ENCODE measurements around the gene WDR74. TPM values are rescaled to one million over a fixed set of nuclear protein-coding genes. Genes with fewer than 3 reads are reported as not detected.

The WDR74 gene
- total and polyA plus RNA-seq, 9 of the 15 experiments (the other 6 are each of a cell fraction or from before 2014, with no cell fraction given) = 32.7 to 210 (median 114) TPM

GRCh38 chr11:62882431-62882749 is 43.0 kb upstream of the WDR74 start (continued):
- TF ChIP-seq, protein P1, sequence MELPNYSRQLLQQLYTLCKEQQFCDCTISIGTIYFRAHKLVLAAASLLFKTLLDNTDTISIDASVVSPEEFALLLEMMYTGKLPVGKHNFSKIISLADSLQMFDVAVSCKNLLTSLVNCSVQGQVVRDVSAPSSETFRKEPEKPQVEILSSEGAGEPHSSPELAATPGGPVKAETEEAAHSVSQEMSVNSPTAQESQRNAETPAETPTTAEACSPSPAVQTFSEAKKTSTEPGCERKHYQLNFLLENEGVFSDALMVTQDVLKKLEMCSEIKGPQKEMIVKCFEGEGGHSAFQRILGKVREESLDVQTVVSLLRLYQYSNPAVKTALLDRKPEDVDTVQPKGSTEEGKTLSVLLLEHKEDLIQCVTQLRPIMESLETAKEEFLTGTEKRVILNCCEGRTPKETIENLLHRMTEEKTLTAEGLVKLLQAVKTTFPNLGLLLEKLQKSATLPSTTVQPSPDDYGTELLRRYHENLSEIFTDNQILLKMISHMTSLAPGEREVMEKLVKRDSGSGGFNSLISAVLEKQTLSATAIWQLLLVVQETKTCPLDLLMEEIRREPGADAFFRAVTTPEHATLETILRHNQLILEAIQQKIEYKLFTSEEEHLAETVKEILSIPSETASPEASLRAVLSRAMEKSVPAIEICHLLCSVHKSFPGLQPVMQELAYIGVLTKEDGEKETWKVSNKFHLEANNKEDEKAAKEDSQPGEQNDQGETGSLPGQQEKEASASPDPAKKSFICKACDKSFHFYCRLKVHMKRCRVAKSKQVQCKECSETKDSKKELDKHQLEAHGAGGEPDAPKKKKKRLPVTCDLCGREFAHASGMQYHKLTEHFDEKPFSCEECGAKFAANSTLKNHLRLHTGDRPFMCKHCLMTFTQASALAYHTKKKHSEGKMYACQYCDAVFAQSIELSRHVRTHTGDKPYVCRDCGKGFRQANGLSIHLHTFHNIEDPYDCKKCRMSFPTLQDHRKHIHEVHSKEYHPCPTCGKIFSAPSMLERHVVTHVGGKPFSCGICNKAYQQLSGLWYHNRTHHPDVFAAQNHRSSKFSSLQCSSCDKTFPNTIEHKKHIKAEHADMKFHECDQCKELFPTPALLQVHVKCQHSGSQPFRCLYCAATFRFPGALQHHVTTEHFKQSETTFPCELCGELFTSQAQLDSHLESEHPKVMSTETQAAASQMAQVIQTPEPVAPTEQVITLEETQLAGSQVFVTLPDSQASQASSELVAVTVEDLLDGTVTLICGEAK (IDR thresholded peaks at IDR 0.05) = peak; percentile 6; the same call in 1 of the 2 replicates
- TF ChIP-seq, protein P1 (CRISPR knock-in tag; IDR thresholded peaks at IDR 0.05) = no peak
- no peak for TF ChIP-seq SRSF1 (IDR thresholded peaks at IDR 0.05; ENCODE audit: low read depth, low read length)
- TF ChIP-seq, protein P2, sequence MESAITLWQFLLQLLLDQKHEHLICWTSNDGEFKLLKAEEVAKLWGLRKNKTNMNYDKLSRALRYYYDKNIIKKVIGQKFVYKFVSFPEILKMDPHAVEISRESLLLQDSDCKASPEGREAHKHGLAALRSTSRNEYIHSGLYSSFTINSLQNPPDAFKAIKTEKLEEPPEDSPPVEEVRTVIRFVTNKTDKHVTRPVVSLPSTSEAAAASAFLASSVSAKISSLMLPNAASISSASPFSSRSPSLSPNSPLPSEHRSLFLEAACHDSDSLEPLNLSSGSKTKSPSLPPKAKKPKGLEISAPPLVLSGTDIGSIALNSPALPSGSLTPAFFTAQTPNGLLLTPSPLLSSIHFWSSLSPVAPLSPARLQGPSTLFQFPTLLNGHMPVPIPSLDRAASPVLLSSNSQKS (CRISPR knock-in tag; IDR thresholded peaks at IDR 0.05) = no peak
- no peak for TF ChIP-seq TCF7L2 (IDR thresholded peaks at IDR 0.05; ENCODE audit: low read depth, low read length)
- TF ChIP-seq MLLT1 (IDR thresholded peaks at IDR 0.05) = peak in 1 of 2 experiments; percentile 55; a peak in 2 of 4 replicates
- TF ChIP-seq ZNF740 (CRISPR knock-in tag; IDR thresholded peaks at IDR 0.05) = no peak
- 0 out of 4 replicates have a peak, but pooled peaks of 1 of the 2 experiments have one; percentile 10 for TF ChIP-seq ZNF740 (tag; IDR thresholded peaks at IDR 0.05)

All from K562 (cell line).